ENCODE results near the gene RRAGC. TPM values are rescaled to one million over a fixed set of nuclear protein-coding genes. Genes with fewer than 3 reads are reported as not detected.

The RRAGC gene
- total RNA-seq, 1 experiment from 2014 or later, result 11.4 TPM

DNA sequence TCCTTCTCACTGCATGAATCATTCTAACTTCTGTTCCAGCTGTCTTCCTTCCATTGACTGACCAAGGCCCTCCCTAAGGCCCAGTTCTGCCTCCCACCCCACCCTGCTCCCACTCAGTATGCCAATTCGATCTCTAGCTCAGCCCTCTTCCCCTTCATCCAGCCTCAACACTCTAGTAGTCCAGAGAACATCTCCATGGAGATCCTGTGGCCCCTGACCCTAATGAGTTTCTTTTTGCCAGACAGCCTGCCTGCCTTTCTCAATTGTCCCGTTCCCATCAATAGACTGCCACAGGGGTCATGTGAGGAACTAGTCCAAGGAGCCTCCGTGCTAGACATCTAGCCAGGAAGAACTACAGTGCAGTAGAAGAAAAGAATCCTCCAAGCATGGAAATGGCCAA is 26.4 kb downstream of the RRAGC start (continued):
- TF ChIP-seq MYBL2 (CRISPR knock-in tag; IDR thresholded peaks at IDR 0.05) (no peak), GTF2I (CRISPR knock-in tag; conservative IDR thresholded peaks at IDR 0.05) (no peak)

DNA sequence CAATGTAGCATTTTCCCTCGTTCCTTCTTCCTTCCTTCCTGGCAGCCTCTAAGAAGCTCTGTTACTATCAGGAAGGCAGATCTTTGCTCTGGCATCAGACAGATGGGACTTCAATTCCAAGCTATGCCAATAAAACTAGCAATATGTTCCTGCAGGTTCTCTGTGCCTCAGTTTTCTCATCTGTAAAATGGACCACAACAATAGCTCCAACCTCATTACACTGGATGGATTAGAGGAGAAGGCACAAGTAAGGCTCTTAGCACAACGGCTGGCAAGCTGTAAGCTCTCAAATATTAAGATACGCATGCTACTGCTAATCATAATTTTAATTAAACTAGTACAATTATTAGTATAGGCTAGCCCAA is 27.2 kb downstream of the RRAGC start:
- H3K4me3 Mint-ChIP-seq, result no peak overlapping the region
- DNase-seq (ENCODE audit: low spot score) (no peak), ATAC-seq (no peak)
- H3K4me1 Mint-ChIP-seq, result peaks cover 20% of the 10 kb centered on the region
- ChIA-PET CTCF (interaction anchor here (0.7 to 1.5 kb wide), 4 partner anchors 13 to 310 kb away, joined by 3 to 4 read pairs (median 4); no protein-coding TSS in a partner anchor), POLR2A (no interaction called here)
- H3K27me3 Mint-ChIP-seq (ENCODE audit: low read depth), result no peaks in the 10 kb centered on the region
- no peak overlapping the region for H3K27ac Mint-ChIP-seq
- no peaks in the 10 kb centered on the region for H3K9me3 Mint-ChIP-seq
- H3K36me3 Mint-ChIP-seq, result no peaks in the 10 kb centered on the region
- TF ChIP-seq, protein P1, sequence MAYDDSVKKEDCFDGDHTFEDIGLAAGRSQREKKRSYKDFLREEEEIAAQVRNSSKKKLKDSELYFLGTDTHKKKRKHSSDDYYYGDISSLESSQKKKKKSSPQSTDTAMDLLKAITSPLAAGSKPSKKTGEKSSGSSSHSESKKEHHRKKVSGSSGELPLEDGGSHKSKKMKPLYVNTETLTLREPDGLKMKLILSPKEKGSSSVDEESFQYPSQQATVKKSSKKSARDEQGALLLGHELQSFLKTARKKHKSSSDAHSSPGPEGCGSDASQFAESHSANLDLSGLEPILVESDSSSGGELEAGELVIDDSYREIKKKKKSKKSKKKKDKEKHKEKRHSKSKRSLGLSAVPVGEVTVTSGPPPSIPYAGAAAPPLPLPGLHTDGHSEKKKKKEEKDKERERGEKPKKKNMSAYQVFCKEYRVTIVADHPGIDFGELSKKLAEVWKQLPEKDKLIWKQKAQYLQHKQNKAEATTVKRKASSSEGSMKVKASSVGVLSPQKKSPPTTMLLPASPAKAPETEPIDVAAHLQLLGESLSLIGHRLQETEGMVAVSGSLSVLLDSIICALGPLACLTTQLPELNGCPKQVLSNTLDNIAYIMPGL (CRISPR knock-in tag; IDR thresholded peaks at IDR 0.05), result no peak
- TF ChIP-seq FOXK1 (CRISPR knock-in tag; IDR thresholded peaks at IDR 0.05) (no peak), SMAD3 (CRISPR knock-in tag; IDR thresholded peaks at IDR 0.05; ENCODE audit: borderline replicate concordance) (no peak), CBFB (CRISPR knock-in tag; IDR thresholded peaks at IDR 0.05; ENCODE audit: low read depth) (no peak), NR1H2 (CRISPR knock-in tag; IDR thresholded peaks at IDR 0.05) (no peak)
- TF ChIP-seq, protein P2, sequence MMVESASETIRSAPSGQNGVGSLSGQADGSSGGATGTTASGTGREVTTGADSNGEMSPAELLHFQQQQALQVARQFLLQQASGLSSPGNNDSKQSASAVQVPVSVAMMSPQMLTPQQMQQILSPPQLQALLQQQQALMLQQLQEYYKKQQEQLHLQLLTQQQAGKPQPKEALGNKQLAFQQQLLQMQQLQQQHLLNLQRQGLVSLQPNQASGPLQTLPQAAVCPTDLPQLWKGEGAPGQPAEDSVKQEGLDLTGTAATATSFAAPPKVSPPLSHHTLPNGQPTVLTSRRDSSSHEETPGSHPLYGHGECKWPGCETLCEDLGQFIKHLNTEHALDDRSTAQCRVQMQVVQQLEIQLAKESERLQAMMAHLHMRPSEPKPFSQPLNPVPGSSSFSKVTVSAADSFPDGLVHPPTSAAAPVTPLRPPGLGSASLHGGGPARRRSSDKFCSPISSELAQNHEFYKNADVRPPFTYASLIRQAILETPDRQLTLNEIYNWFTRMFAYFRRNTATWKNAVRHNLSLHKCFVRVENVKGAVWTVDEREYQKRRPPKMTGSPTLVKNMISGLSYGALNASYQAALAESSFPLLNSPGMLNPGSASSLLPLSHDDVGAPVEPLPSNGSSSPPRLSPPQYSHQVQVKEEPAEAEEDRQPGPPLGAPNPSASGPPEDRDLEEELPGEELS (CRISPR knock-in tag; IDR thresholded peaks at IDR 0.05), result no peak
- TF ChIP-seq, protein P3, sequence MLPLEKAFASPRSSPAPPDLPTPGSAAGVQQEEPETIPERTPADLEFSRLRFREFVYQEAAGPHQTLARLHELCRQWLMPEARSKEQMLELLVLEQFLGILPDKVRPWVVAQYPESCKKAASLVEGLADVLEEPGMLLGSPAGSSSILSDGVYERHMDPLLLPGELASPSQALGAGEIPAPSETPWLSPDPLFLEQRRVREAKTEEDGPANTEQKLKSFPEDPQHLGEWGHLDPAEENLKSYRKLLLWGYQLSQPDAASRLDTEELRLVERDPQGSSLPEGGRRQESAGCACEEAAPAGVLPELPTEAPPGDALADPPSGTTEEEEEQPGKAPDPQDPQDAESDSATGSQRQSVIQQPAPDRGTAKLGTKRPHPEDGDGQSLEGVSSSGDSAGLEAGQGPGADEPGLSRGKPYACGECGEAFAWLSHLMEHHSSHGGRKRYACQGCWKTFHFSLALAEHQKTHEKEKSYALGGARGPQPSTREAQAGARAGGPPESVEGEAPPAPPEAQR (CRISPR knock-in tag; IDR thresholded peaks at IDR 0.05), result no peak

DNA sequence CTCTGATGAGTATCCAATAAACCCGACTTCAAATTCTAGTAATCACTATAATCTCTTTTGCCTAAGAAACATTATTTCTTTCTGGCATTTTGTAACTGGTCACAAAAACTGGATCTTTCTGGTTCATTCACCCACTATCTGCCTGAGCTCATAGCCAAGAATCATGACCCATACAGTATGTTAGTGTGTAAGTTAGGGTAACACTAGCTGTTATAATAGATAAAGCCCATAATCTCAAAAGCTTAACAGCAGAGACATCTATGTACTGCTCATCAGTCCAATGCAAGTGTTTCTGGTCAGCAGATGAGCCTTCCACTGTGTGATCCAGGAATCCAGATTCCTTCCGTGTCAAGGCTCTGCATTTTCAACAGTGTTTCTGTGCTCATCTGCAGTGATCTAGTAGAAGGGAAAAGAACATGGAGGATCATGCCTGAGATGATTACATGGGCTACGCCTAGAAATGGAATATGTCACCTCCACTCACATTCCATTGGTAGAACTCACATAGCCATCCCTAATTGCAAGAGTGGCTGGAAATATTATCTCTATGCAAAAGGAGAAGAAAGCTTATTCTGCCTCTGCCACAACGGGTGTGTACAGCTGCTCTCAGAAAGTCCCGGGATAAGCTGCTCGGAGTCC is 27.7 kb downstream of the RRAGC start:
- no peaks in the 10 kb centered on the region for H3K9me3 Mint-ChIP-seq
- TF ChIP-seq KAT7 (CRISPR knock-in tag; IDR thresholded peaks at IDR 0.05; ENCODE audit: borderline replicate concordance) (no peak), SOX15 (CRISPR knock-in tag; IDR thresholded peaks at IDR 0.05) (no peak), ZNF121 (CRISPR knock-in tag; IDR thresholded peaks at IDR 0.05) (no peak), ZNF219 (CRISPR knock-in tag; IDR thresholded peaks at IDR 0.05; ENCODE audit: borderline replicate concordance) (no peak), ZNF317 (CRISPR knock-in tag; IDR thresholded peaks at IDR 0.05; ENCODE audit: borderline replicate concordance, low read depth) (no peak), NR1H2 (CRISPR knock-in tag; IDR thresholded peaks at IDR 0.05) (no peak)
- TF ChIP-seq, protein P4, sequence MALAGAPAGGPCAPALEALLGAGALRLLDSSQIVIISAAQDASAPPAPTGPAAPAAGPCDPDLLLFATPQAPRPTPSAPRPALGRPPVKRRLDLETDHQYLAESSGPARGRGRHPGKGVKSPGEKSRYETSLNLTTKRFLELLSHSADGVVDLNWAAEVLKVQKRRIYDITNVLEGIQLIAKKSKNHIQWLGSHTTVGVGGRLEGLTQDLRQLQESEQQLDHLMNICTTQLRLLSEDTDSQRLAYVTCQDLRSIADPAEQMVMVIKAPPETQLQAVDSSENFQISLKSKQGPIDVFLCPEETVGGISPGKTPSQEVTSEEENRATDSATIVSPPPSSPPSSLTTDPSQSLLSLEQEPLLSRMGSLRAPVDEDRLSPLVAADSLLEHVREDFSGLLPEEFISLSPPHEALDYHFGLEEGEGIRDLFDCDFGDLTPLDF (CRISPR knock-in tag; IDR thresholded peaks at IDR 0.05), result no peak
- TF ChIP-seq, protein P5, sequence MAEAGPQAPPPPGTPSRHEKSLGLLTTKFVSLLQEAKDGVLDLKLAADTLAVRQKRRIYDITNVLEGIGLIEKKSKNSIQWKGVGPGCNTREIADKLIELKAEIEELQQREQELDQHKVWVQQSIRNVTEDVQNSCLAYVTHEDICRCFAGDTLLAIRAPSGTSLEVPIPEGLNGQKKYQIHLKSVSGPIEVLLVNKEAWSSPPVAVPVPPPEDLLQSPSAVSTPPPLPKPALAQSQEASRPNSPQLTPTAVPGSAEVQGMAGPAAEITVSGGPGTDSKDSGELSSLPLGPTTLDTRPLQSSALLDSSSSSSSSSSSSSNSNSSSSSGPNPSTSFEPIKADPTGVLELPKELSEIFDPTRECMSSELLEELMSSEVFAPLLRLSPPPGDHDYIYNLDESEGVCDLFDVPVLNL (CRISPR knock-in tag; IDR thresholded peaks at IDR 0.05; ENCODE audit: borderline replicate concordance, low read depth), result no peak
- TF ChIP-seq, protein P6, sequence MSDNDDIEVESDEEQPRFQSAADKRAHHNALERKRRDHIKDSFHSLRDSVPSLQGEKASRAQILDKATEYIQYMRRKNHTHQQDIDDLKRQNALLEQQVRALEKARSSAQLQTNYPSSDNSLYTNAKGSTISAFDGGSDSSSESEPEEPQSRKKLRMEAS (CRISPR knock-in tag; IDR thresholded peaks at IDR 0.05), result no peak
- TF ChIP-seq, protein P7, sequence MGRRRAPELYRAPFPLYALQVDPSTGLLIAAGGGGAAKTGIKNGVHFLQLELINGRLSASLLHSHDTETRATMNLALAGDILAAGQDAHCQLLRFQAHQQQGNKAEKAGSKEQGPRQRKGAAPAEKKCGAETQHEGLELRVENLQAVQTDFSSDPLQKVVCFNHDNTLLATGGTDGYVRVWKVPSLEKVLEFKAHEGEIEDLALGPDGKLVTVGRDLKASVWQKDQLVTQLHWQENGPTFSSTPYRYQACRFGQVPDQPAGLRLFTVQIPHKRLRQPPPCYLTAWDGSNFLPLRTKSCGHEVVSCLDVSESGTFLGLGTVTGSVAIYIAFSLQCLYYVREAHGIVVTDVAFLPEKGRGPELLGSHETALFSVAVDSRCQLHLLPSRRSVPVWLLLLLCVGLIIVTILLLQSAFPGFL (CRISPR knock-in tag; IDR thresholded peaks at IDR 0.05; ENCODE audit: borderline replicate concordance), result no peak
- TF ChIP-seq, protein P8, sequence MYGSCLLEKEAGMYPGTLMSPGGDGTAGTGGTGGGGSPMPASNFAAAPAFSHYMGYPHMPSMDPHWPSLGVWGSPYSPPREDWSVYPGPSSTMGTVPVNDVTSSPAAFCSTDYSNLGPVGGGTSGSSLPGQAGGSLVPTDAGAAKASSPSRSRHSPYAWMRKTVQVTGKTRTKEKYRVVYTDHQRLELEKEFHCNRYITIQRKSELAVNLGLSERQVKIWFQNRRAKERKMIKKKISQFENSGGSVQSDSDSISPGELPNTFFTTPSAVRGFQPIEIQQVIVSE (CRISPR knock-in tag; IDR thresholded peaks at IDR 0.05; ENCODE audit: borderline replicate concordance), result no peak
- TF ChIP-seq, protein P9, sequence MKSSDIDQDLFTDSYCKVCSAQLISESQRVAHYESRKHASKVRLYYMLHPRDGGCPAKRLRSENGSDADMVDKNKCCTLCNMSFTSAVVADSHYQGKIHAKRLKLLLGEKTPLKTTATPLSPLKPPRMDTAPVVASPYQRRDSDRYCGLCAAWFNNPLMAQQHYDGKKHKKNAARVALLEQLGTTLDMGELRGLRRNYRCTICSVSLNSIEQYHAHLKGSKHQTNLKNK (CRISPR knock-in tag; IDR thresholded peaks at IDR 0.05), result no peak

More for the DNA sequence above, 27.7 kb downstream of the RRAGC start:
- DNase-seq (ENCODE audit: low spot score) (no peak), ATAC-seq (no peak)
- peaks cover 15% of the 10 kb centered on the region for H3K4me1 Mint-ChIP-seq
- H3K36me3 Mint-ChIP-seq, result no peaks in the 10 kb centered on the region
- CTCF ChIA-PET, result interaction anchor here (0.8 to 1.5 kb wide), 2 partner anchors 13 to 296 kb away, joined by 3 to 4 read pairs; no protein-coding TSS in a partner anchor
- no peak overlapping the region for H3K4me3 Mint-ChIP-seq
- H3K27me3 Mint-ChIP-seq (ENCODE audit: low read depth), result no peaks in the 10 kb centered on the region
- POLR2A ChIA-PET, result no interaction called here
- H3K27ac Mint-ChIP-seq, result no peak overlapping the region
